Measurements from ENCODE around the gene ASB9. TPM values are rescaled to one million over a fixed set of nuclear protein-coding genes. Genes with fewer than 3 reads are reported as not detected.

Gene ASB9
- total RNA-seq, 1 experiment from 2014 or later = not detected

DNA sequence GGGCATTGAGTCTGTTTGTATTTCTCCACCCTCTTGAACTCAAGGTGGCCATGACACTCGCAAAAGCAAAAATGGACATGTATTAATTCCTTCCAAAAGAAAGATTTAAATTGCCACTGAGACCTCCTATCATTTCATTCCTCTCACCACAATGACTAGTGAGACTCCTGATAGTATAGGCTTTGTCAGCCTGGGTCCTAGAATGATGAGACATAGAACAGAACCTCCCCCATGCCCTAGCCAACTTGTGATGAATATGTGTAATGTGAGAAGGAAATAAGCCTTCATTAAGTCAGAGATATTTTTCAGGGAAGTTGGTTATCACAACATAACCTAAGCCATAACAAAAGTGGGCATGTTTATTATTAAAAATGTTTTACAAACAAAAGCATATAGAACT lies 62.5 kb downstream of the ASB9 start:
- no peaks in the 10 kb centered on the region for H3K27me3 ChIP-seq (ENCODE audit: insufficient read depth, low read length)
- no peaks in the 10 kb centered on the region for H3K23me2 ChIP-seq (ENCODE audit: insufficient read length, low read depth, low read length, poor library complexity, severe bottlenecking)
- no peak overlapping the region for H2AFZ ChIP-seq (ENCODE audit: low read length)
- H3K14ac ChIP-seq (ENCODE audit: insufficient read depth, low read length) = no peak overlapping the region
- Mint-ChIP-seq H3K27ac (no peak overlapping the region), H3K36me3 (ENCODE audit: insufficient read depth in 1 of 3, low read depth in 3 of 3) (no peaks in the 10 kb centered on the region; a peak in 1 of 7 replicates), H3K4me1 (no peaks in the 10 kb centered on the region), H3K4me3 (no peak overlapping the region), H3K27me3 (ENCODE audit: low read depth) (peaks cover 2% of the 10 kb centered on the region; the same call in 1 of the 2 replicates), H3K9me3 (peaks cover 34 to 43% of the 10 kb centered on the region in 2 experiments)
- no peaks in the 10 kb centered on the region for H3K79me2 ChIP-seq (ENCODE audit: insufficient read depth, low read length)
- no peak overlapping the region for H4K91ac ChIP-seq (ENCODE audit: insufficient read length, low read depth, low read length)
- no peak overlapping the region for H4K5ac ChIP-seq (ENCODE audit: insufficient read length, low read depth, low read length)
- no peak overlapping the region for H3K4me2 ChIP-seq (ENCODE audit: insufficient read depth, insufficient read length, low read length)
- H2BK20ac ChIP-seq (ENCODE audit: low read depth, low read length, poor library complexity, severe bottlenecking) = no peak overlapping the region
- peaks cover 7% of the 10 kb centered on the region for H3K9me3 ChIP-seq (ENCODE audit: control insufficient read depth, low read depth, low read length)
- H2BK15ac ChIP-seq (ENCODE audit: low read depth, low read length) = no peak overlapping the region
- H2AK5ac ChIP-seq (ENCODE audit: insufficient read length, low read length) = no peak overlapping the region
- H3K4me1 ChIP-seq (ENCODE audit: insufficient read depth, low read length) = no peaks in the 10 kb centered on the region
- no peak overlapping the region for H3K23ac ChIP-seq (ENCODE audit: insufficient read length, low read depth, low read length)
- no peak for DNase-seq
- WGBS (ENCODE audit: extremely low coverage, insufficient read length, low lambda C conversion rate) = no CpG with 5 or more reads among the region's 1 CpG
- no peaks in the 10 kb centered on the region for H3K79me1 ChIP-seq (ENCODE audit: insufficient read depth, low read depth, low read length, poor library complexity, severe bottlenecking)
- H2BK5ac ChIP-seq (ENCODE audit: insufficient read length, low read length) = no peak overlapping the region
- no peak overlapping the region for H3K56ac ChIP-seq (ENCODE audit: insufficient read length, low read depth, low read length)
- H3K27ac ChIP-seq (ENCODE audit: insufficient read length, low read depth, low read length) = no peak overlapping the region
- H2BK120ac ChIP-seq (ENCODE audit: low read depth, low read length, poor library complexity, severe bottlenecking) = no peak overlapping the region
- H4K8ac ChIP-seq (replicated peaks; ENCODE audit: insufficient read length, low read depth, low read length) = no peak overlapping the region
- H3K18ac ChIP-seq (ENCODE audit: insufficient read length, low read depth, low read length) = no peak overlapping the region
- TF ChIP-seq, protein P1, sequence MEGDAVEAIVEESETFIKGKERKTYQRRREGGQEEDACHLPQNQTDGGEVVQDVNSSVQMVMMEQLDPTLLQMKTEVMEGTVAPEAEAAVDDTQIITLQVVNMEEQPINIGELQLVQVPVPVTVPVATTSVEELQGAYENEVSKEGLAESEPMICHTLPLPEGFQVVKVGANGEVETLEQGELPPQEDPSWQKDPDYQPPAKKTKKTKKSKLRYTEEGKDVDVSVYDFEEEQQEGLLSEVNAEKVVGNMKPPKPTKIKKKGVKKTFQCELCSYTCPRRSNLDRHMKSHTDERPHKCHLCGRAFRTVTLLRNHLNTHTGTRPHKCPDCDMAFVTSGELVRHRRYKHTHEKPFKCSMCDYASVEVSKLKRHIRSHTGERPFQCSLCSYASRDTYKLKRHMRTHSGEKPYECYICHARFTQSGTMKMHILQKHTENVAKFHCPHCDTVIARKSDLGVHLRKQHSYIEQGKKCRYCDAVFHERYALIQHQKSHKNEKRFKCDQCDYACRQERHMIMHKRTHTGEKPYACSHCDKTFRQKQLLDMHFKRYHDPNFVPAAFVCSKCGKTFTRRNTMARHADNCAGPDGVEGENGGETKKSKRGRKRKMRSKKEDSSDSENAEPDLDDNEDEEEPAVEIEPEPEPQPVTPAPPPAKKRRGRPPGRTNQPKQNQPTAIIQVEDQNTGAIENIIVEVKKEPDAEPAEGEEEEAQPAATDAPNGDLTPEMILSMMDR (conservative IDR thresholded peaks at IDR 0.05) = no peak
- H2BK12ac ChIP-seq (ENCODE audit: insufficient read length, low read depth, low read length) = no peak overlapping the region
- no peak overlapping the region for H3K9ac ChIP-seq (ENCODE audit: extremely low read depth, insufficient read length, low read length)
- H4K20me1 ChIP-seq (ENCODE audit: control insufficient read depth, insufficient read depth, insufficient read length) = no peaks in the 10 kb centered on the region
- no peak overlapping the region for H3T11ph ChIP-seq (ENCODE audit: low read length)
- no peak overlapping the region for H3K4ac ChIP-seq (ENCODE audit: low read depth, low read length)
